ENCODE measurements around the gene DGLUCY.
A peak's percentile ranks its signal among the peaks of the same experiment; 100 is the strongest.
"Not testable (repeated sequence)": the region's sequence is repeated elsewhere in the genome, so short reads cannot be mapped to it uniquely, and the experiment has no call there.

Gene DGLUCY

GRCh38 chr14:91138511-91139359 is 24.9 kb downstream of the DGLUCY start:
- DNase-seq (ENCODE audit: low read depth): no peak

DNA sequence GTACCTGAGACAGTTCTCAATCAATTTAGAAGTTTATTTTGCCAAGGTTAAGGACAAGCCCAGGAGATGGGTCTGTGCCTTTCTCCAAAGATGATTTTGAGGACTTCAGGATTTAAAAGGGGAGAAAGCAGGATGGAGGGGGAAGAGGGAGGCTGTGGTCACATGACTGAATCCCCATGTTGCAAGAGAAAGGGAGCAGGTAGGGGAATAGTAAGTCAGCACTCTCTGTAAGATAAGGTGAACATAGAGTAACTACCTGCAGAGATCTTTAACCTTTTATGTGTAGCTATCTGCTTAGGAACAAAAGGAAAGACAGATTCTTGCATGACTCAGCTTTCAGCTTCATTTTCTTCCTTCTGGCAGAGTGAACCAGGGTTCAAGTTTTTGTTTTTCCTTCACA is 25.9 kb downstream of the DGLUCY start:
- DNase-seq (ENCODE audit: low read depth): no peak

DNA sequence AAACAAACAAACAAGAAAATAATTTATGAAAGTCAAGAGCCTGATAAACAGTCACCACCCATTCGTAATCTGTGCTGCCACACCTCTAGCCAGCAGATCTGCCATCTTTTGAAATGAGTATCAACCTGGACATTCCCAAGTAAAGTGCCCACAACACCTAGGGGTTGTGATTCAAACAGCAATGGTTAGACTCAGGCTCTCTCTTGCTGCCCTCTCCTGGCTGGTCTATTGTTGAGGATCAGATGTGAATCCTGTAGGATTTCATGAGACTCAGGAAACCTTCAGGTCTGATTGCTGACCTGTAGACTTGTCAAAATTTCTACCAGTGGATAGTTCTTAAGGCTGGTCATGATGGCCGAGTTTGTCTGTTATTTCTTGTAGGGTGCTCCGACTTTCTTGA is 26.8 kb downstream of the DGLUCY start:
- no peak for DNase-seq (ENCODE audit: low read depth)

DNA sequence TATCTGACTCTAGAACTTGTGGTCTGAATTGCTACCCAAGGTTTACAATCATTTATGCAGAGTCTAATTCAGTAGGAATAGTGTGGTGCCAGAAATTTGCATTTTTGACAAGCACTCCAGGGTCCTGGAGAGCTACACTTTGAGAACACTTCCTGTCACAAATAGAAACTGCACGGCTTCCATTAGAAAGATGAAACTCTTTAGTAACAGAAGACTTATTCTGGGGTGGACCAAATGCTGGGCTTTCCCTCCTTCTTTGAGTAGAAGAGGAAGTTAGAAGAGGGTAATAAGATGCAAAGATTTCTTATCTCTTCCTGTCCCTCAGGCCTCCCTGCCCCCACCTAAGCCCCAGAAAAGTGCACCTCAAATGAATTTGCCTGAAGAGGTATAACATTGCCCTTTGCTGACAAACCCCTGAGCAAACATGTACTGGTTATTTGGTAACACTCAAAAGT is 28.4 kb downstream of the DGLUCY start:
- DNase-seq (ENCODE audit: low read depth): no peak

- DNase-seq (ENCODE audit: low read depth): no peak
Observed at GRCh38 chr14:91143862-91144261, 30.0 kb downstream of the DGLUCY start.

DNA sequence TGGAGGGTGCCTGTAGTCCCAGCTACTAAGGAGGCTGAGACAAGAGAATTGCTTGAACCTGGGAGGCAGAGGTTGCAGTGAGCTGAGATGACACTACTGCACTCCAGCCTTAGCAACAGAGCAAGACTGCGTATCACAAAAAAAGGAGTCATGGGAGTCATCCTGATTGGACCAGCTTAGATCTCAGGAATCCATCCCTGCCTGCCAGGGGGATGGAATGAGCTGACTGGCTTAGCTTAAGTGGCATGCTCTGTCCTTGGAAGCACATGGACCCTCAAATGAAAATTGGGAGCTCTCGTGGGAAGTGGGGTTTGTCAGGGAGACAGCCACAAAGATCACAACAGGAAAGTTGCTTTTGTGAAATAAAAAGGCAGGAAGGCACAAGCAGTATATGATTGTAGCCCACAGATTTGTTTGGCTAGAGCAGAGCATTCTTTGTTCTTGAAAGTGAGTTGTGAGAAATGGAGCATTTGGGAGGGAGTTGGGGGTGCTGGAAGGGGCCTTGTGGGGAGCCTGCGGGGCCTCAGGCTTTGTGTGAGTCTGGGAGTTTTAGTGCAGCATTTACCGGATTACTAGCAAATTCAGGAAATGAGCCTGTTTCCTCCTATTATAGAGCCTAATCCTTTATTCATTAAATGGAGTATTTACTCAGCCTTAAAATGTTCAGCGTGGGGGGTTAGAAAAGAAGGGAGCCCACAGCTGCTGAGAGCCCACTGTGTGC is 30.7 kb downstream of the DGLUCY start:
- DNase-seq (ENCODE audit: low read depth): no peak

DNA sequence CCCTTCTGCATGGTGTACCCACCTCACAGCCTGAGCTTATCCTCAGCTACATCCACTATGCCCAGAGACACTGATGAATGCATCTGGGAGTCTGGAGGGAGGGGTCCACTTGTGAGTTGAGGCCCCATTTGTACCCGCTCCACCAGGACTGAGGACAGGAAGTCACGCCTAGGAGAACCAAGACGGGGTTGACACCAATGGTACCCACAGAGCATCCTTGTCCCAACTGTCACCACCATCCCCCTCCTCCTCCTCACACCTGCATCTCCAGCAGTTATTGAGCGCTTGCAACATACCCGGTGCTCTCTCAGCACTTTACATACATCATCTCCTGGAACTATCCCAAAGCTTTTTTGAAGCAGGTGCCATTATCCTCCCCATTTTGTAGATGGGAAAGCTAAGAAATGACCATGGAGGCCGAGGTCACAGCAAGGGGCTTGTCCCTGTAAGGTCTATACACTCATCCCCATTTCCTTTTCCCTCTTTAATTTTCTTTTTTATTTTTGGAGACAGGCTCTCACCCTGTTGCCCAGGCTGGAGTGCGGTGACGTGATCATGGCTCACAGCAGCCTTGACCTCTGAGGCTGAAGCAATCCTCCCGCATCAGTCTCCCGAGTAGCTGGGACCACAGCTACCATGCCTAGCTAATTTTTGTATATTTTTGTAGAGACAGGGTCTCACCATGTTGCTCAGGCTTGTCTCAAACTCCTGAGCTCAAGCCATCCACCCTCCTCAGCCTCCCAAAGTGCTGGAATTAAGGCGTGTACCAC is 31.7 kb downstream of the DGLUCY start:
- no peak for DNase-seq (ENCODE audit: low read depth)

- DNase-seq (ENCODE audit: low read depth): no peak
Observed at GRCh38 chr14:91146661-91147060, 32.8 kb downstream of the DGLUCY start.

- peak; percentile 99 for DNase-seq (ENCODE audit: low read depth)
Observed at GRCh38 chr14:91149462-91149861, 35.6 kb downstream of the DGLUCY start.

- no peak for DNase-seq (ENCODE audit: low read depth)
Observed at GRCh38 chr14:91152499-91152898, 38.6 kb downstream of the DGLUCY start.

DNA sequence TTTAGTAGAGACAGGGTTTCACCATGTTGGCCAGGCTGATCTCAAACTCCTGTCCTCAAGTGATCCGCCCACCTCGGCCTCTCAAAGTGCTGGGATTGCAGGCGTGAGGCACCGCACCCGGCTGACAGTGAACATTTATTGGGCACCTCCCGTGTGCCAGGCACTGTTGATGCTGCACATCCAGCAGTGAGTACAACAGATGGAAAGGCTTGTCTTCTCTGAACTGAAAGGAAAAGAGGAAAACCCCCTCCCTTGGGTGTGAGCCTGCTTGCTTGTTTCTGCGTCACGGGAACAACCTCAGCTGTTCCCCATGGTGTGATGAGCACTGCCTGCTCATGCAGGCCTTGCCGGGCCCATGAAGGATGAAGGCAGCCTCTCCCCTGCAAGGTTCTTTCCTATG is 39.5 kb downstream of the DGLUCY start:
- no peak for DNase-seq (ENCODE audit: low read depth)

GRCh38 chr14:91154851-91155625 is 41.2 kb downstream of the DGLUCY start:
- DNase-seq (ENCODE audit: low read depth): peak; percentile 48

- DNase-seq (ENCODE audit: low read depth): no peak
Observed at GRCh38 chr14:91155626-91156089, 41.8 kb downstream of the DGLUCY start.

DNA sequence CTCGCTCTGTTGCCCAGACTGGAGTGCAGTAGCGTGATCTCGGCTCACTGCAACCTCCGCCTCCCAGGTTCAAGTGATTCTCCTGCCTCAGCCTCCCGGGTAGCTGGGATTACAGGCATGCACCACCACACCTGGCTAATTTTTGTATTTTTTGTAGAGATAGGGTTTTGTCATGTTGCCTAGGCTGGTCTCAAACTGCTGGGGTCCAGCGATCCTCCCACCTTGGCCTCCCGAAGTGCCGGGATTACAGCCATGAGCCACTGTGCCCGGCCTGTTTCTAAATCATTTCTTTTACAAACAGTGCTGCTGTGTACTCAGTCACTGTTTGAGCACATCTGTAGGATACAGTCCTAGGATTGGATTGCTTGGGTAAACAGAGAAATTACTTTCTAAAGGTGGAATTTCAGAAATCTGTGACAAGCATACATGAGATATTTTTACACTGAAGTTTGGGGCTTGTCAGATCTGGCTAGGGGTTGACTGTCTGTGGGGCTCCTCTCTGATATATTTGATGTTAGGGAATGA is 42.3 kb downstream of the DGLUCY start:
- not testable (repeated sequence) for DNase-seq (ENCODE audit: low read depth)

GRCh38 chr14:91156877-91157276 is 43.0 kb downstream of the DGLUCY start:
- DNase-seq (ENCODE audit: low read depth): not testable (repeated sequence)

DNA sequence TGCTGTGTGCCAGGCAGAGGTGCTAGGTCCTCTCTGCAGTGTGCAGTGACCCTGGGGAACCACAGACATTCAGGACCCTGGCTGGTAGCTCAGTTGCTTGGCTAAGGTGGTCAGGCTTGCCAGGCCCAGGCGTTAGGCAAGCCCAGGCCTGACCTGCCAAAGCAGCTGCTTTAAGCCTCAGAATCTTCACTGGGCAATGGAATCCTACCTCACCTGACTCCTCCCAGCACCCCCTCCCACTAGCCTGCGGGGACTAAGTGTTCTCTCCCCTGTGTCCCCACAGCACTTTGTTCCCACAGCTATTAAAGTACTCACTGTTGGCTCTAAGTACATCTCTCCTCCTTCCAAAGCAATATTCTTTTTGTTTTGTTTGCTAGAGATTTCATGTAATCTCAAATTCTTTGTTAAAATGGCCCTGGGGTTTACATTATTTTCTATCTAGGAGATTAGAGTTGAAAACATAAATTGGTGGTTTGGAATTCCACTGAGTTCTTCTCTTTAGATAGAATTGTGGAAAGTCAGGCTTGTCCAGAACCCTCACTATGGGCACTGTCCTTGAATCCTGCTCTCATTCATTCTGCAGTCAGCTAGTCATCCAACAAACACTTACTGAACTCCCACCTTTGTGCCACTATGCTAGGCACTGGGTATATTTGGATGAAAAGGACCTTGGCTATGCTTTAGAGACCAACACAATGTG is 44.4 kb downstream of the DGLUCY start:
- no peak for DNase-seq (ENCODE audit: low read depth)

DNA sequence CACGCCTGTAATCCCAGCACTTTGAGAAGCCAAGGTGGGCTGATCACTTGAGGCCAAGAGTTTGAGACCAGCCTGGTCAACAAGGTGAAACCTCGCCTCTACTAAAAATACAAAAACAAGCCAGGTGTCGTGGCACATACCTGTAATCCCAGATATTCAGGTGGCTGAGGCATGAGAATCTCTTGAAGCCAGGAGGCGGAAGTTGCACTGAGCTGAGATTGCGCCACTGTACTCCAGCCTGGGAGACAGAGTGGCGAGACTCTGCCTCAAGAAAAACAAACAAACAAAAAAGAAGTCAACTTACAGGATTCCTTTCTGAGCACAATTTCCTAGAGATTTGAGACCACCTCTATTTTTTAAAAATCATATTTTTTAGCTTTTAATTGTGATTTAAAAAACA is 45.3 kb downstream of the DGLUCY start:
- no peak for DNase-seq (ENCODE audit: low read depth)

DNA sequence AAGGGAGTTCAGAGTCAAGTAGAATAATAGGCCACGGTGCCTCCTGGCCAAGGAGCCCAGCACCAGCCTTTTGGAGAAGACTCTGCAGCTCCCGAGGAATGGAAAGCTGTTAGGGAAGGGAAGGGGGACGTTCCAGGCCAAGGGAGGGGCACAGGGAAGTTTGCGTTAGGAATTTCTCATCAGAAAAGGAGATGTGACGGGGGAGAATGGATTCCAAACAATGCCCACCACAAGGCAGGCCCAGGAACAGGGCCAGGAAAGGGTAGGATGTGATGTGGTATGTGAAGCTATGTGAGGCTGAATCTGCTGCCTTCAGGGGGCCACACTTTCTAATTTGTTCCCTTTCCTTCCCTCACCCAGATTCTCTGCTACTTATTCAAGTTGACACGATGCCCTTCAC is 46.0 kb downstream of the DGLUCY start:
- DNase-seq (ENCODE audit: low read depth): no peak

GRCh38 chr14:91163316-91163715 is 49.4 kb downstream of the DGLUCY start:
- no peak for DNase-seq (ENCODE audit: low read depth)

DNA sequence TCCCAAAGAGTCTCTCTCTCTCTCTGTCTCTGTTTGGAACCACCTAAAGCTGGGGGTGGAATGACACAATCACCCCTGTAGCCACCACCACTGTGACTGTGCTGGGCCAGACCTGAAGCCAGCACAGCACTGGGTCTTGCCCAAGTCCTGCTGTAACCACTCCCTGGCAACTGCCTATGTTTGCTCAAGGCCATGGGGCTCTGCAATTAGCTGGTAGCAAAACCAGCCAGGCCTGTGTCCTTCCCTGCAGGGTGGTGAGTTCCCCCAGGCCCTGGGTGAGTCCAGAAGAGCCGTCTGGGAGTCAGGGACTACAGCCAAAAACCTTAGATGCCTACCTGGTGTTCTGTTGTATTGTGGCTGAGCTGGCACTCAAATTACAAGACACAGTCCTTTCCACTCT is 50.8 kb downstream of the DGLUCY start:
- no peak for DNase-seq (ENCODE audit: low read depth)

- DNase-seq (ENCODE audit: low read depth): no peak
Observed at GRCh38 chr14:91167380-91167770, 53.5 kb downstream of the DGLUCY start.

Data from GM04504 (cell line).